22Rv1 (cell line): ENCODE data around the gene MLX.
"Not testable (repeated sequence)": the region's sequence is repeated elsewhere in the genome, so short reads cannot be mapped to it uniquely, and the experiment has no call there.

Source experiments
- H3K27ac ChIP-seq: fragments of 450-650 bp; 2 replicates; pipeline ENCODE4 v1.5.1; 2017
- ZFX ChIP-seq: fragments of 450-650 bp; IDR thresholded peaks from 2 replicates; pipeline ENCODE4 v1.6.1; 2017; ENCODE audit warnings: antibody characterized with exemption, borderline replicate concordance
- TF ChIP-seq, protein P1 (sequence below): fragments of 450-650 bp; IDR thresholded peaks from 2 replicates; pipeline ENCODE4 v1.5.1; 2017; ENCODE audit warnings: mild to moderate bottlenecking

The MLX gene

DNA sequence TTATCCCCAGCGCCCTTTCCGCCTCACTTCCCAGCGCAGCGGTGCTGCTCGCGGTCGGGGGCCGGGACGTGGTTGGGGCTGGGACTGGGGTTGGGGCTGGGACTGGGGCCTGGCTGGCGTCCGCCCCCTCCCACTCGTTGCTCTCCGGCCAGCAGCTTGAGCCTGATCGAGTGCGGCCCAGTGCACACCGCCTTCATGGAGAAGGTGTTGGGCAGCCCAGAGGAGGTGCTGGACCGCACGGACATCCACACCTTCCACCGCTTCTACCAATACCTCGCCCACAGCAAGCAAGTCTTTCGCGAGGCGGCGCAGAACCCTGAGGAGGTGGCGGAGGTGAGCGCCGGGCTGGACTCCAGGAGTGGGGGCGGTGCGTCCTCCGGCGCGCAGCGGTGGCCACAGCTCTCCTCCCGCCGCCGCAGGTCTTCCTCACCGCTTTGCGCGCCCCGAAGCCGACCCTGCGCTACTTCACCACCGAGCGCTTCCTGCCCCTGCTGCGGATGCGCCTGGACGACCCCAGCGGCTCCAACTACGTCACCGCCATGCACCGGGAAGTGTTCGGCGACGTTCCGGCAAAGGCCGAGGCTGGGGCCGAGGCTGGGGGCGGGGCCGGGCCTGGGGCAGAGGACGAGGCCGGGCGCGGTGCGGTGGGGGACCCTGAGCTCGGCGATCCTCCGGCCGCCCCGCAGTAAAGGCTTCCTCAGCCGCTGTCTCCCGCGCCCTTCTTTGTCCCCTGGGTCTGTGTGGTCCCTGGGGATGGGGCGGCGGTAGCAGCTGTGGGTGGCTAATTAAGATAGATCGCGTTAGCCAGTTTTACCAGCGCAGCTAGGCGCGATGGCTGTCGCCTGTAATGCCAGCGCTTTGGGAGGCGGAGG is 12.4 kb upstream of the MLX start:
- H3K27ac ChIP-seq = peak overlapping the region; percentile 84
- TF ChIP-seq ZFX = no peak
- TF ChIP-seq, protein P1, sequence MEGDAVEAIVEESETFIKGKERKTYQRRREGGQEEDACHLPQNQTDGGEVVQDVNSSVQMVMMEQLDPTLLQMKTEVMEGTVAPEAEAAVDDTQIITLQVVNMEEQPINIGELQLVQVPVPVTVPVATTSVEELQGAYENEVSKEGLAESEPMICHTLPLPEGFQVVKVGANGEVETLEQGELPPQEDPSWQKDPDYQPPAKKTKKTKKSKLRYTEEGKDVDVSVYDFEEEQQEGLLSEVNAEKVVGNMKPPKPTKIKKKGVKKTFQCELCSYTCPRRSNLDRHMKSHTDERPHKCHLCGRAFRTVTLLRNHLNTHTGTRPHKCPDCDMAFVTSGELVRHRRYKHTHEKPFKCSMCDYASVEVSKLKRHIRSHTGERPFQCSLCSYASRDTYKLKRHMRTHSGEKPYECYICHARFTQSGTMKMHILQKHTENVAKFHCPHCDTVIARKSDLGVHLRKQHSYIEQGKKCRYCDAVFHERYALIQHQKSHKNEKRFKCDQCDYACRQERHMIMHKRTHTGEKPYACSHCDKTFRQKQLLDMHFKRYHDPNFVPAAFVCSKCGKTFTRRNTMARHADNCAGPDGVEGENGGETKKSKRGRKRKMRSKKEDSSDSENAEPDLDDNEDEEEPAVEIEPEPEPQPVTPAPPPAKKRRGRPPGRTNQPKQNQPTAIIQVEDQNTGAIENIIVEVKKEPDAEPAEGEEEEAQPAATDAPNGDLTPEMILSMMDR = no peak; the same call in 1 of the 2 replicates

- TF ChIP-seq ZFX = no peak
- TF ChIP-seq, protein P1 = no peak
- peak overlapping the region; percentile 84 for H3K27ac ChIP-seq
Observed at GRCh38 chr17:42555122-42555622, 11.7 kb upstream of the MLX start.

GRCh38 chr17:42555961-42556617 is 10.8 kb upstream of the MLX start:
- H3K27ac ChIP-seq = not testable (repeated sequence)

DNA sequence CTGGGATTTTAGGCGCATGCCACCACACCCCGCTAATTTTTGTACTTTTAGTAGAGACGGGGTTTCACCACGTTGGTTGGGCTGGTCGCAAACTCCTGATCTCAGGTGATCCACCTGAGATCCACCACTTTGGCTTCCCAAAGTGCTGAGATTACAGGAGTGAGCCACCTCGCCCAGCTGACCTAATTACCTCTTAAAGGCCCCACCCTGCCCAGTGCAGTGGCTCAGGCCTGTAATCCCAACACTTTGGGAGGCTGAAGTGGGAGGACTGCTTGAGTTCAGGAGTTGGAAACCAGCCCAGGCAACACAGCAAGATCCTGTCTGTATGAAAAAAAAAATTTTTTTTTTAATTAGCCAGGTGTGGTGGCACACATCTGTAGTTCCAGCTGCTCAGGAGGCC is 7.8 kb upstream of the MLX start:
- TF ChIP-seq, protein P1 = no peak
- TF ChIP-seq ZFX = no peak
- 0 out of 2 replicates have a peak overlapping the region, but pooled peaks have one; percentile 8 for H3K27ac ChIP-seq

DNA sequence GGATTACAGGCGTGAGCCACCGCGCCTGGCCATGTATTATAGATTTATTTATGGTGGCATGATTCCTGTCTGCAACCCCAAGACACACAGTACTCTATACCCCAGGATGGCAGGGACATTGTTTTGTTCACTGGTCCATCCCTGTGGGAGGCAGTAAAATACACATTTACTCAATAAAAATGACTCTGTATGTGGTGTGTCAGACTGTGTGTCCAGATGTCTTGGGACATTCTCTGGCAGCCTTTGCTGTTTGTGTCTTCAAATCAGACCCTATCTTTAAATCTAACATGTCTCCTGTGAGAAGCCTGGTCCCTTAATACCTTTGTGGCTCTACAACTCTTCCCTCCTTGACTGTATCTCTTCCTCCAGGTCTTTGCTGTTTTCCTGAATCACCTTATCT is 6.7 kb upstream of the MLX start:
- H3K27ac ChIP-seq = no peak overlapping the region
- TF ChIP-seq, protein P1 = no peak
- no peak for TF ChIP-seq ZFX

DNA sequence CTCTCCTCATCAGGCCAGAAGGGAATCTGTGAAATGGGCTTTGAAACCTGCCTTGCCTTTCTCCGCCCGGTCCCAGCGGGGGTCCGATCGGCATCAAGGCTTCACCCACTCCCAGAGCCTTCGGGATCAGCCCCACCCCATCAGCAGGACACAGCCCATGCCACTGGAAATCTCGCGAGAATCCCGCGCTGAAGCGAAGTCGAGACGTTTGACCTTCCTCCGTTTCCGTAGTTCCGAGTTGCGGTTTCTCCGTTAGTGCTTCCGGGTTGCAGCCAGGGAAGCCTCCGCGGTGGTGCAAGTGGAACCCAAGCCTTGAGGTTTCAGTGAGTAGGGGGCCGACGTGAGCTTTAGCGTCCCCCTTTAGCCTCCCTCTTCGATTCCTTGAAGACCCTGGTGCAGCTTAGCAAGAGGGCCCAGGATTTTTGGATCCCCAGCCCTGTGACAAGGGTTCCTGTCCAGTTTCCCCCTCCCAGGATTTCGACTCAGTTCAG is 5.0 kb upstream of the MLX start, which contains the start of gene COASY:
COASY (plus strand) TSS at position 252 of the 491 bp plus-strand sequence. CDS start 475 bp downstream, outside the sequence.
- no peak for TF ChIP-seq ZFX
- TF ChIP-seq, protein P1 = no peak
- H3K27ac ChIP-seq = peak within 1 kb of the TSS; percentile 93

DNA sequence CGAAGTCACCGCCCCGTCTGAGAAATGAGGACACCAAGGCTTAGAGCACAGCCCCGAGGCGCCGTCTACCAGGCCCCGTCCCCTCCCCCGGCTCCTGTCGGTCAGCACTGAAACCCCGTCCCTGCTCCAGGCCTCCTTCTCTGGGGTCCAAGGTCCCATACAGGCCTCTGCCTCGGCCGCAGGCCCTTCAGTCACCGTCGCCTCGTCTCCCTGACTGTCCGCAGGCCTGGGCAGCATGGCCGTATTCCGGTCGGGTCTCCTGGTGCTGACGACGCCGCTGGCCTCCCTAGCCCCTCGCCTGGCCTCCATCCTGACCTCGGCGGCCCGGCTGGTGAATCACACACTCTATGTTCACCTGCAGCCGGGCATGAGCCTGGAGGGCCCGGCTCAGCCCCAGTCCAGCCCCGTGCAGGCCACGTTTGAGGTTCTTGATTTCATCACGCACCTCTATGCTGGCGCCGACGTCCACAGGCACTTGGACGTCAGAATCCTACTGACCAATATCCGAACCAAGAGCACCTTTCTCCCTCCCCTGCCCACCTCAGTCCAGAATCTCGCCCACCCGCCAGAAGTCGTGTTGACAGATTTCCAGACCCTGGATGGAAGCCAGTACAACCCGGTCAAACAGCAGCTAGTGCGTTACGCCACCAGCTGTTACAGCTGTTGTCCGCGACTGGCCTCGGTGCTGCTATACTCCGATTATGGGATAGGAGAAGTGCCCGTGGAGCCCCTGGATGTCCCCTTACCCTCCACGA is 4.3 kb upstream of the MLX start:
- TF ChIP-seq, protein P1 = no peak
- no peak for TF ChIP-seq ZFX
- peak overlapping the region; percentile 93 for H3K27ac ChIP-seq
